GM19193 (cell line): Measurements from ENCODE around the gene RIN1.

Experiments used
- POLR2A ChIP-seq: IDR thresholded peaks from 4 replicates; pipeline ENCODE4 v1.6.1; 2011; ENCODE audit not compliant: insufficient read depth, insufficient read length; ENCODE audit errors: extremely low read depth

RIN1 gene

DNA sequence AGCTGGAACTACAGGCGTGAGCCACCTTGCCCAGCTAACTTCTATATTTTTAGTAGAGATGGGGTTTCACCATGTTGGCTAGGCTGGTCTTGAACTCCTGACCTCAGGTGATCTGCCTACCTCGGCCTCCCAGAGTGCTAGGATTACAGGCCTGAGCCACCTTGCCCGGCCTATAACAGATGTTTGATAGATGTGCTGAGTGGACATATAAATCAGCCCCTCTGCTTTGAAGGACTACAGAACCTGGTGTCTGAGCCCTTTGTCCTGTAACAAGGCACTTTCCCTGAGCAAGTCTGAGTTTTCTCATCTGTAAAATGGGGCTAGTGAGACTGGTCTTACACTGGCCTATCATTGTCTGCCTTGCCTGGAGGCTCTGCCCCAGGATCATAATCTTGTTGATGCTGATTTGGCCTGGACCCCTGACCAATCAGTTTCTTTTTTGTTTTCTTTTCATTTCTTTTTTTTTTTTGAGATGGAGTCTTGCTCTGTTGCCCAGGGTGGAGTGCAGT, 7.0 kb downstream of the RIN1 start:
- no peak for TF ChIP-seq POLR2A

DNA sequence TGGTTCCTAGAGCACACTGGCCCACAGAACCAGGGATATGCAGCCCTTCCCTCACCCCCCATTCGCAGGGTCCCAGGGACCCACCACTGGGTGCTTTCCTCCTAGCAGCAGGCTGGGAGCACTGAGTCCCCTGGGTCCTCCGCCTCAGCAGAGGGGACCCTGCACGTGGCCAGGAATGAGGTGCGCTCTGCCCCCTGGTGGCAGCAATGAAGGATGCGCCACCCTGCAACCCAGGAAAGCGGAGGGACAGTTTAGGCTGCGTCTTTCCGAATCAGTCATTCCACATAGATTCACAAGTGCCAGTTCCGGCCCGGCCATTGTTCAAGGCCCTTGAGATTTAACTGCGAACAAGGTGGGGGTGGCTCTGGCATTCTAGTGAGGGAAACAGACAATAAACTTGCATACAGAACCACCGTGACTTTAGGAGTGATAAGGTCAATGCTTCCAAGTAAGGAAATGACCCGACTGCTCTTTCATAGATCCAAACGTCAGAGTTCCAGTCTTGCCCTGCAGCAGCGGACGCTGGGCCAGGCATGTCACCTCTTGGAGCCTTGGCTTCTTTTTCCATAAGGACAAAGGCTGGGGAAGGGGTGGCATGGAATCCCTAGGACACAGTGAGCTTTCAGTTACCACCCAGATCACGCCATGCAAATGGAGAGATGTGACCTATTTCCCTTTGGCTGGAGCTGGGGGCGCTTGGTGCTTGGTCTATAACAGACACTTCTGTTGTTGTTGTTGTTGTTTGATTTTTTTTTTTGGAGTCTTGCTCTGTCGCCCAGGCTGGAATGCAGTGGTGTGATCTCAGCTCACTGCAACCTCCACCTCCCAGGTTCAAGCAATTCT, 7.7 kb downstream of the RIN1 start:
- TF ChIP-seq POLR2A, result no peak

DNA sequence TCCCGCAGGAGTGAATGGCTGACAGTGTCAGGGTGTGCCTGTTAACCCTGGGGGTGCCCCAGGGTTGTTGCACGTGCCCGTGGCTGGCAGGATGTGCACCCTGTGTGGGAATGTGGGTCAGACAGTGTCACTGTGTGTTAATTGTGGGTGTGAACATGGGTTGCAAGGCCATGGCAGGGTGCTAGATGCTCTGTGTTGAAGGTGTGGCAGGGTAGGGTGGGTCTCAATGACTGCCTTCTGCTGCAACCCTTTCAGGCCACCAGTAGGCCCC, 8.3 kb downstream of the RIN1 start:
- TF ChIP-seq POLR2A, result no peak

DNA sequence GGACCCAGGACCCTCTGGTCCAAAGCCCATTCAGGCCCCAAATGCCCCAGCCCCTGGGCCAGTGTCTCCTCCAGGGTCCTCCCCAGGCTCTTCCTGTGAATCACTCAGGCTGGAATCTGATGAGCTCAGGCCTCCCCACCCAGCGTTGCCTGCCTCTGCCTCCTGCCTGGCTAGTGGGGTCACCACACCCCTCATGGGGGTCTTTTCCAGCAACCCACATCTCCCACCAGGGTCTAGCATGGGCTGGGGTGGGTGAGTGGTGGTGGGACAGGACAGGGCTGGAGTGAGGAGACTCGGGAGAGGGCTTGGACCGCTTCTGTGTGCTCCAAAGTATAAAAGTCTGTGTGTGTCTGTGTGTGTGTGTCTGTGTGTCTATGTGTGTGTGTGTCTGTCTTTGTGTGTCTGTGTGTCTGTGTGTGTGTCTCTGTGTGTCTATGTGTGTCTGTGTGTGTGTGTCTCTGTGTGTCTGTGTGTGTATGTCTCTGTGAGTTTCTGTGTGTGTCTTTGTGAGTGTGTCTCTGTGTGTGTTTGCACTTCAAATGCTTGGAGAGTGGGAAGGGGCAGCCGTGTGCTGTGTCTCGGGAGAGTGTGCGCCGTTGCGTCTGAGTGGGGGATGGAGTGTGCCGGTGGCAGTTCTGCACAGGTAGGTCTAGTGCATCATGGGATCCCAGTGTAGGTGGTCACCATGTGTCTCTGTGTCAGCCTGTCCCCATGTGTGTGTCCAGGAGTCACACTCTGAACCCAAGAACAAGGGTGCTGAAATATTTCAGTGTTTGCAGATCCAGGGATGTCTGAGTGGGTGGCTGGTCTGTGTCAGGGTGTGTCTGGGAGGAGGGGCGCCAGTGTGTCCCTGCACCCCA, 8.8 kb downstream of the RIN1 start:
- no peak for TF ChIP-seq POLR2A

DNA sequence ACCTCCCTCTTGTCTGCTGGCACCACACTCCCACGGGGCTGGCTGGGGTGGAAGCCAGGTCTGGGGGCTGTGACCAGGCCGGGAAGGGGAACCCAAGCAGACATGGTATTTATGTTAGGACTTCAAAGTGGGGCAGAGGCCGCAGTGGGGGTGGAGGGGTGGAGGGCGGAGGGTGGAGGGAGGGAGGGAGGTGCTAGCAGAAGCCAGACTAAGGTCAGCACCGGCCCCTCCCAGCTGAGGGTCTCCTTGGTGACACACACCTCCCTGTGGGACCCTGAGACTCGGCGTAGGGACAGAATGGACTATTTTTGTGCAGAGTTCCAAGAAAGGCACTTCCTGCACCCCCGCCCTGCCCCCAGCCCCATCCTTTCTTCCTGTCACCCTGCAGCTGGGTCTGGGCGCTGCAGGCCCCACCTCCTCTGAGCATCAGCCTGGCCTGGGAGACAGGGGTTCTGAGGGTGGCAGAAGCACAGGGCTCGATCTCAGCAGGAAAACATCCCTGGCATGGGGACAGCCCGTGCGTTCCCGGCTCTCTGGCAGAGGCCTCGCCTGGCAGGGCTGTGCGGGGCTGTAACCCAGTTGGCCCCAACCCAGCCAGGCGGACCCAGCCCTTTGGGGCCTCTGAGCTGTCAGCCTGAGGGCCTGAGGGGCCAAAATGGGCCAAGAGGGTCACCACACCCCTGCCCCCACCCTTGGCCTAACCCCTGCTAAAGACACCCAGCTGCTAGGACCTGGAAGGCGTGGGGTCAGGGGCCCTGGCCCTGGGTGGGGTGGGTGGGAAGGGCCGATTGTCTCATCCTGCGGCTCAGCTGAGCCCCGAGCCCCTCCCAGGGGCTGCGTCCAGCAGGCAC, 9.7 kb downstream of the RIN1 start:
- TF ChIP-seq POLR2A, result no peak

DNA sequence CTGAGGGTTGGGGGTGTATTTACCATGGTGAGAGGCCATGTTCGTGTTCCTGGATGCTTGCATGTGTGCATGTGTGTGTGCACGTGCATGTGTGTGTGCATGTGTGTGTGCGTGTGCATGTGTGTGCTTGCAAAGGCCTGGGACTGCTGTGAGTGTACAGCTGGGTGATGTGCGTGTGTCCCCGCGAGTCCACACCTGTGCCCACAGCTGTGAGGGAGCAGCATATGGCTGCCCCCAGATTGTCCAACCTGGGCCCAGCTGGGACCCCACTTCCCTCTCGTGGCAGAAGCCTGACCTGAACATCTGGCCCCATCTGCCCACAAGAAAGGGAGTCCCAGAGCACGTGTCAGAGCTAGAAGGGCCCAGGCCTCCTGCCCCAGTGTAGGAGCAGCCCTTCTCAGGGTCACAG, 11.0 kb downstream of the RIN1 start:
- no peak for TF ChIP-seq POLR2A

DNA sequence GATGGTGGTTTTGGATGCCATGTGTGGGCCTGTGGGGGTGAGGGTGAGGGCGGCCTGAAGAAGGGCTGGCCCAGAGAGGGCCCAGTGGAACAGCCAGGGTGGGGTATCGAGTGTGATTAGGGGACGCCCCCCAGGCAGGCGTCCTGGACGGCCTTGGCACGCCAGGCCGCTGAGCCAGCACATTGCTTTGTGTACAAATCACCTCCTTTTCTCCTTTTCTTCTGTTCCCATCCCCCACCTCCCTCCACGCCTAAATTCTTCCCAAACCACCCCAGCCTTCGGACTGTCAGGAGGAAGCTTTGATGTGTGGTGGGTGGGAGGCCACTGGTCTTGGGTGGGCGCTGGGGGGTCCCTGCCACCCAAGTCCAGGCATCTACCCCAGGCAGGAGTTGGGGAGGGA, 11.6 kb downstream of the RIN1 start:
- no peak for TF ChIP-seq POLR2A

DNA sequence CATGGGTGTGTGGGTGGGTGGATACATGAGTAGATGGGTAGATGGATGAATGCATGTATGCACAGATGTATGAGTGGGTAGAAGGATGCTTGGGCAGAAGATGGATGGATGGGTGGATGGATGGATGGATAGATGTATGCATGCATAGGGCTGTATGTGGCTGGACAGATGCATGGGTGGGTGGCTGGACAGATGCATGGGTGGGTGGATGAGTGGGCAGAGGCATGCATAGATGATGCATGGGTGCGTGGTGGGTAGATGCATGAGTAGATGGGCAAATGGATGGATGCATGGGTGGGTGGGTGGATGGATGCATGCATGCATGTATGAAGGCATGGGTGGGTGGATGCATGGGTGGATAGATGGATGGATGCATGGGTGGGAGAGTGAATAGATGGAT, 12.6 kb downstream of the RIN1 start:
- TF ChIP-seq POLR2A, result no peak

DNA sequence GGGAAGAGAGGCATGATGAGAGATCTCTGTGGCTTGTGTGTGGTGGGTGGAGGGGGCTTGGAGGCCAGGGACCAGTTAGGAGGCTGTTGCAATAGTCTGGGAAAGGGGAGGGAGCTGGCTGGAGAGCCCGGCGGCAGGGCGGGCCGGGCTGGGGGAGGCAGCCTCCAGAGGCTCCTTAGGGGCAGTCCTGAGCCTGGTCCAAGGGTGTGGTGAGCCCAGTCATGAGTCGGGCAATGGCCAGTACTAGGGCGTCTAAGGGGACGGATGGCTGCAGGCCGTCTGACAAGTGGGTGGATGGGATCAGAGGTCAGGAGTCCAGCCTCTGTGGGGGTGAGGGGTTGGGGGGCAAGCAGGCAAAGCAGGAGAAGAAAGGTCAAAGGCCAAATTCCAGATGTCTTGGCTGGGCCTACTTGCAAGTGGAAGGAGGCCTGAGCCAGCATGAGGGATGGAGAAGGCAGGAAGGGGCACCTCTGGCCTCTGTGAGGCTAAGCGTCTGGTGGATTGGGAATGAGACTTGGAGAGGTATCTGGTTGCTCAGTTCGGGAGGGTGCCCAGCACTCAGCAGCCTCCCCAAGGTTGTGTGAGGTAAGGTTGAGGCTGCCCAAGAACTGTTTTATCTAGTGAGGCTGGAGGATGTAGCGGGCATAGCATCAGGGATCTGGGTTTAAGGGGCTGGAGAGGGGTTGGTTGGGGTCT, 13.4 kb downstream of the RIN1 start:
- TF ChIP-seq POLR2A, result no peak

DNA sequence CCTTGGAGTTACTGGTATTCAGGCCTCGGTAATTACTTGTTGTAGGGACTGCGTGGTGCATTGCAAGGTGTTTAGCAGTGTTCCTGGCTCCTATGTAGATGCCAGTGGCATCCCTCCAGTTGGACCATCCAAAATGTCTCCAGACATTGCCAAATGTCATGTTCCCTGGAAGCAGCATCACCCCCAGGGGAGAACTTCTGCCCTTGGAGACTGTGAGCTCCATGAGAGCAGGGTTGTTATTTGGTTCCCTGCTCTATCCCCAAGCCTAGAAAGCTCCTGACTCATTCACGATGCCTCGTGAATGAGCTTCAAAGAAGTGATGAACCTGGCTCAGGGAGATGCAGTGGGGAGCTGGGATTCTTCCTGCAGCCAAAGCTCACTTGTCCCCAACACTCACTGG, 14.6 kb downstream of the RIN1 start:
- TF ChIP-seq POLR2A, result no peak

DNA sequence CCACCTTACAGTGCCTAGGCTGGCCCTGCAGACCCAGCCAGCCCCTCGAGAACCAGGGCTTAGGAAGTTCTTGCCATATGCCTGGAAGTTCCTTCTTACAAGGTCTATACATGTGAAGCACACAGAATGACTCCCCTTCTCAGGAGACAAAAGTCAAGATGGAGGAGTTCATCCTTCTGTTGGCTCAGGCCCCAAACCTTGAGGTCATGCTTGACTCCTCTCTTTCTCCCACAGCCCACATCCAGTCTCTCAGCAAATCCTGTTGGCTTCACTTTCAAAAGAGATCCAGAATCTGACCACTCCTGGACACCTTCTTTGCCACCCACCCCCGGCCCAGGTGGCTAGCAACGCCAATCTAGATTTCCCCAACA, 17.6 kb downstream of the RIN1 start:
- no peak for TF ChIP-seq POLR2A

DNA sequence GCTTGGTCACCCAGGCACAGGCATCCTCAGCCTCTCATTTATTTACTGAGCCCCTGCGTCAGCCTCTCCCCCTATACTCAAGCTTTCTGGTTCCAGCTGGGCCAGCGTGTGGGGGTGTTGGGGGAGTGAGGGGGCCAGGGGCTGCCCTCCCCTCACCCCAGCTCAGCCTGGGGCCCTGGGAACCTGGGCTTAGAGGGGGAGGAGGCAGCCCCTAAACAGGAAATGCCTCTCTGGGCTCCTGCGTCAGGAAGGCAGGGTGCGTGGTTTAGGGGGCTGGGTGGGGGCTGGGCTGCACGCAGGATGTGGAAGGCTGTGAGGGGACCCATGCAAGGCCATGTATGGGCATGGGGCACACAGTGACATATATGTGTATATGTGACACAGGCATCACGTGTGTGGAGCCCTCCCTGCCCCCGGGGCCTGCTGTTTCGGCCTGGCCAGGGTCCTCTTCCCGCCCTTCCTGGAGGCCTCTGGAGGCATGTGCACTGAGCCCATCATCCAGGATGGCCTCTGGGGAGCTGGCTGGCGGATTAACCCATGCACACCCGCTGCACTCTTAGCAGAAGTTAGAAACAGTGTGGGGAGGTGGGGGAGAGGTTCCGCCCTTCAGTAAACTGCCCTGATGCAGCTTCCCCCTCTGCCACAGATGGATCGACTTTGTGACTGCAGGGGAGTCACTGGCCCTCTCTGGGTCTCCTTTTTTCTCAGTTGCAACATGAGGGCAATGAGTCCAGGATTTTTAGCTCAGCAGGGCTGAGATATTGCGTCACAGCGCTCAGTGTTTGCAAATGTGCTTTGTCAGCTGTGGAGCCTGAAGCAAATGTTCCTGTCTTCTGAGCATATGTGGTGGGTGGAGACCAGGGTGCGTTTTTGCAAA, 18.3 kb downstream of the RIN1 start:
- TF ChIP-seq POLR2A, result peak; percentile 38

DNA sequence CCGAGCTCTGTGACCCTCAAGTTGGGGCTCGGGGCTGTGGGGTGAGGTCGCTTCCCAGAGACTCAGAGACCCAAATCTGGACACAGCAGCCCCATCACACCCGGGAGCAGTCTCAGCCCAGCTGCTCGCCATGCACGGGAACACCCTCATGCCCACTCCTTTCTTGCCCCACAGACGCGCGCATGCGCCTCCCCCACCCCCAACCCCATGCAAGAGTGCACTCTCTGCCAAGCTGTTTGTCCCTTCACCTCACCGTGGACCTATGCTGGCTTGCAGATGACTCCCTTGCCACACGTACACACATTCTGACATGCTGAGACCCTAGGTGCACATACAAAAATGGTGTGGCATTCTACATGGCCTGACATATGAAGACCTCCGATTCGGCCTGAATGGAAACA, 18.9 kb downstream of the RIN1 start:
- peak; percentile 14 for TF ChIP-seq POLR2A

DNA sequence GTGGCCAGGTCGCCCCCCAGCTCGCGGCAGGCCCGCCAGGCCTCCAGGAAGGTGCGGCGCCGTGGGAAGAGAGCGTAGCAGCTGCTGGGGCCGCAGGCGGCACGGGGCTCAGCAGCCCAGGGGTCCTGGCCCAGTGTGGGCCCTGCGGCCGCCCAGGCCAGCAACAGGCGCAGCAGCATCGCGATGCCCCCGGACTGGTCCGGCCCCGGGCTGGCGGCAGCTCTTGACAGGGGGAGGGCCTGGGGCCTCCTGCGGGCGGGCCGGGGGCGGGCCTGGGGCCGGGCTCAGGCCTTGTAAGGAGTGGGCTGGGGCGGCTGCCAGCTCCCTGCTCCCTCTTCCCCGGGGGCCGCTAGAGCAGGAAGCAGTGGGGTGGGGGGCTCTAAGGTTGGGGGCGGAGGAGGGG, 19.4 kb downstream of the RIN1 start, which contains the start of gene CD248:
TSS of gene CD248 (minus strand) at position 196 of the 403 bp plus-strand sequence. CDS start at position 179, 17 bp downstream.
- no peak for TF ChIP-seq POLR2A
